ENCODE data around the gene ANGEL2. TPM values are rescaled to one million over a fixed set of nuclear protein-coding genes. Genes with fewer than 3 reads are reported as not detected.
A peak's percentile ranks its signal among the peaks of the same experiment; 100 is the strongest.

The ANGEL2 gene
- total RNA-seq, 1 donor from 2014 or later, result 16.4 TPM

DNA sequence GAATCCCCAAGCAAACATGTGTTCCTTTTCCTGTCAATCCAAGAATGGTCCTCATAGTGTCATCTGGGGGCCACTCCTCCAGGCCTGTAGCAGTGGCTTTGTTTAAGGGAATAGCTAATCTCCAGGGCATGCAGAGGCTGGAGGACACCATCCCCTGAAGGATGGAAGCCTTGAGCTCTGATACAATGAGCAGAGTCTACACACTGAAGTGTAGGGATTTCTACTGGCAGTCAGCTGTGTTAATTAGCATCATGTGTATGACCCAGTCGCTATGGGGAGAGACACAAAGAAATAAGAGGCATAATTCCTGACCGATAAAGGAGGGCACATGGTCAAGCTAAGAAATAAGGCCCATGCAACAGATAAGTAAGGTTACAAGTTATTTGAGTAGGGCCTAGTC, 29.1 kb downstream of the ANGEL2 start:
- intact Hi-C loops (cut with micrococcal nuclease), result no loop called here
- DNase-seq, result no peak
- H3K4me3 ChIP-seq, result no peak overlapping the region
- H3K27ac ChIP-seq (replicated peaks), result no peak overlapping the region
- H3K4me1 ChIP-seq, result peaks cover 22% of the 10 kb centered on the region
- H3K27me3 ChIP-seq (ENCODE audit: low read depth), result no peaks in the 10 kb centered on the region
- H3K36me3 ChIP-seq, result peaks cover 7% of the 10 kb centered on the region
- H3K9me3 ChIP-seq (replicated peaks), result no peaks in the 10 kb centered on the region
- TF ChIP-seq, protein P1, sequence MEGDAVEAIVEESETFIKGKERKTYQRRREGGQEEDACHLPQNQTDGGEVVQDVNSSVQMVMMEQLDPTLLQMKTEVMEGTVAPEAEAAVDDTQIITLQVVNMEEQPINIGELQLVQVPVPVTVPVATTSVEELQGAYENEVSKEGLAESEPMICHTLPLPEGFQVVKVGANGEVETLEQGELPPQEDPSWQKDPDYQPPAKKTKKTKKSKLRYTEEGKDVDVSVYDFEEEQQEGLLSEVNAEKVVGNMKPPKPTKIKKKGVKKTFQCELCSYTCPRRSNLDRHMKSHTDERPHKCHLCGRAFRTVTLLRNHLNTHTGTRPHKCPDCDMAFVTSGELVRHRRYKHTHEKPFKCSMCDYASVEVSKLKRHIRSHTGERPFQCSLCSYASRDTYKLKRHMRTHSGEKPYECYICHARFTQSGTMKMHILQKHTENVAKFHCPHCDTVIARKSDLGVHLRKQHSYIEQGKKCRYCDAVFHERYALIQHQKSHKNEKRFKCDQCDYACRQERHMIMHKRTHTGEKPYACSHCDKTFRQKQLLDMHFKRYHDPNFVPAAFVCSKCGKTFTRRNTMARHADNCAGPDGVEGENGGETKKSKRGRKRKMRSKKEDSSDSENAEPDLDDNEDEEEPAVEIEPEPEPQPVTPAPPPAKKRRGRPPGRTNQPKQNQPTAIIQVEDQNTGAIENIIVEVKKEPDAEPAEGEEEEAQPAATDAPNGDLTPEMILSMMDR (IDR thresholded peaks at IDR 0.05; ENCODE audit: borderline replicate concordance), result no peak

DNA sequence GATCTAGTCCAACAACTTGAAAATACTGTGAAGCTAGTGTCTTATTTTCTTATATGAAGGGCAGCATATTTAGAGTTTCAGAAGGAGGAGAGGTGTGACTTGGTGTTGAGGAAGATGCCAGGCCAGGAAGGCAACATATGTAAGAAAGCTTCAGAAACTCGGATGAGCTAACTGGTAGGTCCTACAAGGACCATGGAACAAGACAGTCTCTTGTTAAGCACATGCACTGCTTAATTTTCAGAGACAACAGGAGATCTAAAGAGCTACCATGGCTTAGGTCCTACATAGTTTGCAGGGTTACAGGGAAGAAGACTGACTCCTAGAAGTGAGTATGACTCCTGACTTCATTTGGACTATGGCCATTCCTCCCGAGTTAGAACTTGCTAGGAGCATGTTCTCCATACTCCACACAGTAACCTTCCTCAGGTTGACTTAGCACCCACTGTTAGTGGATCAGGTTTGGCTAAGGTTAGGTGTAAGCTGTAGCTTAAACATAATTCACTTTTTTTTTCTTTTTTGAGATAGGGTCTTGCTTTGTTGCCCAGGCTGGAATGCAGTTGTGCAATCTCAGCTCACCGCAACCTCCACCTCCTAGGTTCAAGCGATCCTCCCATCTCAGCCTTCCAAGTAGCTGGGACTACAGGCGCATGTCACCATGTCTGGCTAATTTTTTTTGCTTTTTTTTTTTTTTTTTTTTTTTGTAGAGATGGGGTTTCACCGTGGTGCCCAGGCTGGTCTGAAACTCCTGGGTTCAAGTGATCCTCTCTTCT, 31.0 kb downstream of the ANGEL2 start:
- no peak overlapping the region for H3K27ac ChIP-seq (replicated peaks)
- TF ChIP-seq, protein P1 (IDR thresholded peaks at IDR 0.05; ENCODE audit: borderline replicate concordance), result no peak
- H3K36me3 ChIP-seq, result peaks cover 4% of the 10 kb centered on the region
- no peaks in the 10 kb centered on the region for H3K27me3 ChIP-seq (ENCODE audit: low read depth)
- no peaks in the 10 kb centered on the region for H3K9me3 ChIP-seq (replicated peaks)
- intact Hi-C loops (cut with micrococcal nuclease), result no loop called here
- DNase-seq, result no peak
- peaks cover 35% of the 10 kb centered on the region for H3K4me1 ChIP-seq
- H3K4me3 ChIP-seq, result no peak overlapping the region

DNA sequence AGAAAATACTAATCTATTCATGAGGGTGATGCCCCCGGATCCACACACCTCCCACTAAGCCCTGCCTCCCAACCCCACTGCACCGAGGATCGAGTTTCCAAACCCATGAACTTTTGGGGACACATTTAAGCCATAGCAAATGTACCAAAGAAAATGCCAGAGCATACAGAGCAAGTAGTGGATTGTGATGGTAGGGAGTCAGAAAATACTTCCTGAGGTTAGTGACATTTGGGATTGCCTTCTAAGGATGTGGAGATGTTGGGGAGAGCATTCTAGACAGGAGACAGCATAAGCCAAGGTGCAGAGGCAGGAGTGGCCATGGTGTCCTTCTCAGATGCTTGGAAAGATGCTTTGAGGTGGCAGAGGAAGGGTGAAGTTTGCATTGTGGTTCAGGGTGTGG, 32.2 kb downstream of the ANGEL2 start:
- intact Hi-C loops (cut with micrococcal nuclease), result no loop called here
- Histone ChIP-seq H3K4me1 (peaks cover 36% of the 10 kb centered on the region), H3K36me3 (no peaks in the 10 kb centered on the region), H3K4me3 (no peak overlapping the region), H3K9me3 (replicated peaks) (no peaks in the 10 kb centered on the region), H3K27me3 (ENCODE audit: low read depth) (no peaks in the 10 kb centered on the region), H3K27ac (replicated peaks) (no peak overlapping the region)
- no peak for DNase-seq
- TF ChIP-seq, protein P1 (IDR thresholded peaks at IDR 0.05; ENCODE audit: borderline replicate concordance), result no peak

DNA sequence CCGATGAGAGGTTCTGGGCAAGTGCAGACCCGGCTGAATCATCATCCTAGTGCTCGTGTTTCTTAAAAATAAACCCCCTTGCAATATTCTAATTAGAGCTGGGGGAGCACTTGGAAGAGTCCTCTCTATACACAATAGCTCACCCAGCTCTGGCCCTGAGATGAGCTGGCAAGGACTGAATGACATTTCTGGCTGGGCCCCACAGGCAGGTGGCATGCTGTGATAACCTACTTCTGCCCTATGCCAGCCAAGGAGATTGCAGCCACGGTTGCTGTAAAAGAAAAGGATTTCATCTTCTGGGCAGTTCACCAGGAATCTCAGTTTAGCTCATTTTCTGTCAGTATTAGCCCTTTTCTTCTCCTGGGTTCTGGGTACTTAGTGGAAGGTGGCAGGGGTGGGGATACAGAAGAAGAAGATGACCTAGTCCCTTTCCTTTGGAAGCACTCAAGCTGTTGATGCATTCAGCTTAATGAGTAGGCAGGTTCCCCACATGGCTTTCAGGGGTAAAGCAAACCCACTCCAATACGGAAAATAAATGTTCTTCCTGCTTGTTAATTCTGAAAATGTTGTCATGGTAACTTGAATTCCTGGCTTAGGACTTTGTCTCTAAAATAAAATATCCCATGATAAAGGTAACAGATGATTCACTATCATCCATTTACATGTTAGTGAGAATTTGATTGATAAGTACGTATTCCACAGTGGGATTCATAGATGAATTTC, 33.1 kb downstream of the ANGEL2 start:
- no peaks in the 10 kb centered on the region for H3K36me3 ChIP-seq
- no peak overlapping the region for H3K27ac ChIP-seq (replicated peaks)
- DNase-seq, result no peak
- peaks cover 36% of the 10 kb centered on the region for H3K4me1 ChIP-seq
- TF ChIP-seq, protein P1 (IDR thresholded peaks at IDR 0.05; ENCODE audit: borderline replicate concordance), result no peak
- H3K4me3 ChIP-seq, result no peak overlapping the region
- no peaks in the 10 kb centered on the region for H3K27me3 ChIP-seq (ENCODE audit: low read depth)
- H3K9me3 ChIP-seq (replicated peaks), result no peaks in the 10 kb centered on the region
- intact Hi-C loops (cut with micrococcal nuclease), result no loop called here

DNA sequence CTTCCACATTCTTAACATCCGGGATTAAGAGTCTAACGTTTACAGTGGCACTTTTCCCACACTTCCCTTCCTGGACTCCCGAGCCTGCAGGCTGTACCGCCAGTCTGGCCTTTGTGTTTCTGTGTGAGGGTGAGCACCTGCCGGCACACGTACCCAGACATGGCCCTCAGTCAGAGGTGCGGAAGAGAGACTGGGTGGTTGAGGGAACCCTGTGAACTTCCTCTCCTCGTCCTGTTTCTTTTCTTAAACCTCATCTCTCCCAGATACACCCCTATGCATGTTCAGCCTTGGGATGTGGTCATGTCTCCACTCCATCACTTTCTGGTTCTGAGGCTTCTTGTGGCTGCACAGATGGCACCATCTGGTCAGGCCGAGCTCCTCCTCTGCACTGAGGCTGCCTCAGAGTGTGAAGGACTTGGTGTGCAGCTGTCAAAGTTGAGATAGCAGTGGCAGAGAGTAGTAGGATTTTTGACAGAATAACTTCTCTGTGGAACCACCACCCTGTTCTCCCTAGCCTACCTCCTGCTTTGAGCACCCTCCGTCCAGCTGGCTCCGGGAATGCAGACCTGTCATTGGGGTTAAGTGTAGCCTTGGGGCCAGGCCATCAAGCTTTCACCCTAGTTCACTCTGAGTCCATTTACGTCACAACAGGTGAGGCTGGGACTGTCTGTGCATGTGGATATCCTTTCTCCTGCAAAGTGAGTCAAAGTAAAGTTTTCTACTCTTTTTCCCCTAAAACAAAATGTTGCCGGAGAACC, 33.9 kb downstream of the ANGEL2 start:
- Histone ChIP-seq H3K27me3 (ENCODE audit: low read depth) (no peaks in the 10 kb centered on the region), H3K4me3 (no peak overlapping the region), H3K4me1 (peaks cover 36% of the 10 kb centered on the region), H3K27ac (replicated peaks) (peak overlapping the region; percentile 57), H3K36me3 (no peaks in the 10 kb centered on the region), H3K9me3 (replicated peaks) (no peaks in the 10 kb centered on the region)
- peak; percentile 32 for DNase-seq
- intact Hi-C loops (cut with micrococcal nuclease), result no loop called here
- TF ChIP-seq, protein P1 (IDR thresholded peaks at IDR 0.05; ENCODE audit: borderline replicate concordance), result no peak
